Osteoblast (primary cell): Measurements from ENCODE around the gene ENGASE. TPM values are rescaled to one million over a fixed set of nuclear protein-coding genes. Genes with fewer than 3 reads are reported as not detected.

Source experiments
- DNase-seq: peaks from one replicate; pipeline ENCODE4 v3.0.0; 2011; ENCODE audit warnings: low spot score, mixed read lengths; ENCODE audit not compliant: insufficient read length; ENCODE audit errors: missing footprints
- H2AFZ ChIP-seq: 2 replicates; pipeline ENCODE4 v1.6.0; 2011; ENCODE audit warnings: mild to moderate bottlenecking, low read length
- H3K27ac ChIP-seq: 2 replicates; pipeline ENCODE4 v1.5.1; 2011; ENCODE audit warnings: mild to moderate bottlenecking, low read depth, low read length, moderate library complexity
- H3K27me3 ChIP-seq: 2 replicates; pipeline ENCODE4 v1.6.0; 2012; ENCODE audit warnings: mild to moderate bottlenecking, control low read depth, inconsistent platforms, low read length, moderate library complexity; ENCODE audit not compliant: insufficient read depth
- H3K36me3 ChIP-seq: 2 replicates; pipeline ENCODE4 v1.5.1; 2011; ENCODE audit warnings: mild to moderate bottlenecking, low read length, control low read depth, moderate library complexity; ENCODE audit not compliant: insufficient read depth
- H3K4me1 ChIP-seq: 2 replicates; pipeline ENCODE4 v1.5.1; 2011; ENCODE audit warnings: mild to moderate bottlenecking, low read length, control low read depth, moderate library complexity; ENCODE audit not compliant: insufficient read depth
- H3K4me2 ChIP-seq: 2 replicates; pipeline ENCODE4 v1.6.0; 2011; ENCODE audit warnings: mild to moderate bottlenecking, low read length; ENCODE audit not compliant: insufficient read depth
- H3K4me3 ChIP-seq: fragments of 200-600 bp; sonication (generic); 3 replicates; pipeline ENCODE4 v1.5.1; 2012; ENCODE audit warnings: mild to moderate bottlenecking, low read length, inconsistent platforms; ENCODE audit not compliant: insufficient read depth
- H3K79me2 ChIP-seq: 2 replicates; pipeline ENCODE4 v1.6.0; 2012; ENCODE audit warnings: mild to moderate bottlenecking, low read length, control low read depth, inconsistent platforms; ENCODE audit not compliant: insufficient read depth
- H3K9me3 ChIP-seq: 2 replicates; pipeline ENCODE4 v1.5.1; 2011; ENCODE audit warnings: low read depth, low read length, control low read depth
- H4K20me1 ChIP-seq: 2 replicates; pipeline ENCODE4 v1.6.0; 2012; ENCODE audit warnings: mild to moderate bottlenecking, low read length, control low read depth; ENCODE audit not compliant: insufficient read depth
- CTCF ChIP-seq: IDR thresholded peaks from 2 replicates; pipeline ENCODE4 v1.5.1; 2011; ENCODE audit warnings: mild to moderate bottlenecking, low read depth, low read length, moderate library complexity; ENCODE audit errors: extremely low read depth
- total RNA-seq: library from RNA; depleted of rRNA; stranded (reverse); fragments of >200 nt; gene quantifications from 2 replicates; pipeline ENCODE4 v1.2.3, GENCODE V29; 2012

The ENGASE gene
- total RNA-seq, 1 donor, result 14.5 TPM

- TF ChIP-seq CTCF, result no peak
- Histone ChIP-seq H3K4me1 (no peaks in the 10 kb centered on the region), H3K79me2 (no peaks in the 10 kb centered on the region), H3K36me3 (no peaks in the 10 kb centered on the region), H3K4me3 (no peak overlapping the region), H3K4me2 (no peak overlapping the region), H3K27me3 (no peaks in the 10 kb centered on the region), H4K20me1 (no peaks in the 10 kb centered on the region), H3K9me3 (no peaks in the 10 kb centered on the region), H2AFZ (no peak overlapping the region), H3K27ac (no peak overlapping the region)
- DNase-seq, result no peak
These were observed 60.4 kb downstream of the ENGASE start for GRCh38 chr17:79135011-79135410.

GRCh38 chr17:79135628-79136405, 61.2 kb downstream of the ENGASE start:
- Histone ChIP-seq H3K4me1 (no peaks in the 10 kb centered on the region), H3K27me3 (peaks cover under 1% of the 10 kb centered on the region), H3K27ac (no peak overlapping the region), H3K79me2 (no peaks in the 10 kb centered on the region), H4K20me1 (no peaks in the 10 kb centered on the region), H2AFZ (no peak overlapping the region), H3K9me3 (no peaks in the 10 kb centered on the region), H3K4me2 (no peak overlapping the region), H3K4me3 (no peak overlapping the region), H3K36me3 (no peaks in the 10 kb centered on the region)
- DNase-seq, result no peak
- no peak for TF ChIP-seq CTCF

Other genes with a start within 250 kb of the ENGASE start
- 30.8 and 34.8 TPM in 2 replicates for gene USP36, start 234.0 kb upstream of the ENGASE start, total RNA-seq
- 2.5 and 5.3 TPM in 2 replicates for gene CEP295NL, start 171.6 kb upstream of the ENGASE start, total RNA-seq
- 164 and 171 TPM in 2 replicates for gene TIMP2, start 149.4 kb upstream of the ENGASE start, total RNA-seq
- gene LGALS3BP, start 94.9 kb upstream of the ENGASE start, total RNA-seq, result 388 and 457 TPM in 2 replicates
- 49.2 and 51.3 TPM in 2 replicates for gene CANT1, start 65.1 kb upstream of the ENGASE start, total RNA-seq
- gene C1QTNF1, start 50.7 kb upstream of the ENGASE start, total RNA-seq, result 13.8 and 14.4 TPM in 2 replicates